Thyroid gland (tissue), 4 donors: ENCODE results near the gene MEX3D. TPM values are rescaled to one million over a fixed set of nuclear protein-coding genes. Genes with fewer than 3 reads are reported as not detected.

Source experiments
- DNase-seq, 2 donors: peaks; one replicate each; pipeline ENCODE4 v3.0.0-alpha.2; 2019
- H3K27ac ChIP-seq, 3 donors: fragments of 200-600 bp; sonication (generic); 1 replicate in 2 of 3; 2 replicates in 1 of 3; pipeline ENCODE4 v1.5.1; 2016 to 2019; ENCODE audit warnings: mild to moderate bottlenecking in 1 of 3, moderate library complexity in 1 of 3
- H3K27me3 ChIP-seq: fragments of 200-600 bp; sonication (generic); one replicate; pipeline ENCODE4 v1.5.1; 2019
- H3K36me3 ChIP-seq, 2 donors: fragments of 200-600 bp; sonication (generic); one replicate each; pipeline ENCODE4 v1.5.1; 2016 to 2019
- H3K4me1 ChIP-seq, 2 donors: fragments of 200-600 bp; sonication (generic); one replicate each; pipeline ENCODE4 v1.5.1; 2017 to 2019
- H3K4me3 ChIP-seq, 3 donors: fragments of 200-600 bp; sonication (generic); replicated peaks in 1 of 3; 1 replicate in 2 of 3; 2 replicates in 1 of 3; pipeline ENCODE4 v1.5.1; 2016; ENCODE audit warnings: mild to moderate bottlenecking in 1 of 3
- H3K9me3 ChIP-seq: fragments of 200-600 bp; sonication (generic); one replicate; pipeline ENCODE4 v1.5.1; 2017
- POLR2A ChIP-seq, 2 donors: fragments of 450-650 bp; IDR thresholded peaks; one replicate each; pipeline ENCODE4 v1.6.1; 2017; ENCODE audit warnings: antibody characterized with exemption in 2 of 2, mild to moderate bottlenecking in 2 of 2, moderate library complexity in 1 of 2
- WGBS, 2 donors: methylation state at CpG; one replicate each; pipeline ENCODE4 v1.1.5; 2017; 5-methylcytosine and 5-hydroxymethylcytosine counted together
- intact Hi-C: fragments of 100-400 bp; cut with DNase I; formaldehyde crosslinking; loops from one replicate; pipeline ENCODE4 v1.15.1; 2023
- total RNA-seq, 4 donors: library from RNA; depleted of rRNA; stranded (reverse); fragments of >200 nt; gene quantifications; one replicate each; pipeline ENCODE4 v1.2.3, GENCODE V29; 2016
- TF ChIP-seq, protein P1 (sequence below), 6 experiments: fragments of 200-600 bp in 3 of 6; fragments of 450-650 bp in 3 of 6; sonication (generic) in 3 of 6; IDR thresholded peaks; one replicate each; pipeline ENCODE4 v1.5.1; 2016 to 2019; ENCODE audit warnings: antibody characterized with exemption in 6 of 6, mild to moderate bottlenecking in 2 of 6, inconsistent platforms in 1 of 6, moderate library complexity in 1 of 6

Gene MEX3D
- total RNA-seq, 4 donors from 2014 or later: 18.4 to 31.8 (median 26.4) TPM

GRCh38 chr19:1570836-1571235, 2.7 kb upstream of the MEX3D start:
- Histone ChIP-seq H3K9me3 (no peaks in the 10 kb centered on the region), H3K36me3 (no peaks in the 10 kb centered on the region), H3K4me1 (peaks cover 9 to 12% of the 10 kb centered on the region in 2 donors), H3K27ac (no peak overlapping the region), H3K4me3 (no peak overlapping the region), H3K27me3 (no peaks in the 10 kb centered on the region)
- DNase-seq: no peak
- WGBS, 2 donors: 97 to 98% methylated on average over 12 to 13 of the region's 13 CpGs
- no peak for TF ChIP-seq POLR2A (IDR thresholded peaks at IDR 0.05)
- TF ChIP-seq, protein P1, sequence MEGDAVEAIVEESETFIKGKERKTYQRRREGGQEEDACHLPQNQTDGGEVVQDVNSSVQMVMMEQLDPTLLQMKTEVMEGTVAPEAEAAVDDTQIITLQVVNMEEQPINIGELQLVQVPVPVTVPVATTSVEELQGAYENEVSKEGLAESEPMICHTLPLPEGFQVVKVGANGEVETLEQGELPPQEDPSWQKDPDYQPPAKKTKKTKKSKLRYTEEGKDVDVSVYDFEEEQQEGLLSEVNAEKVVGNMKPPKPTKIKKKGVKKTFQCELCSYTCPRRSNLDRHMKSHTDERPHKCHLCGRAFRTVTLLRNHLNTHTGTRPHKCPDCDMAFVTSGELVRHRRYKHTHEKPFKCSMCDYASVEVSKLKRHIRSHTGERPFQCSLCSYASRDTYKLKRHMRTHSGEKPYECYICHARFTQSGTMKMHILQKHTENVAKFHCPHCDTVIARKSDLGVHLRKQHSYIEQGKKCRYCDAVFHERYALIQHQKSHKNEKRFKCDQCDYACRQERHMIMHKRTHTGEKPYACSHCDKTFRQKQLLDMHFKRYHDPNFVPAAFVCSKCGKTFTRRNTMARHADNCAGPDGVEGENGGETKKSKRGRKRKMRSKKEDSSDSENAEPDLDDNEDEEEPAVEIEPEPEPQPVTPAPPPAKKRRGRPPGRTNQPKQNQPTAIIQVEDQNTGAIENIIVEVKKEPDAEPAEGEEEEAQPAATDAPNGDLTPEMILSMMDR (IDR thresholded peaks at IDR 0.05): no peak
- intact Hi-C loops: no loop called here

- intact Hi-C loops: loop anchor here (5.0 kb wide), 1 partner anchor 32 kb away; no protein-coding TSS in a partner anchor
- H3K9me3 ChIP-seq: no peaks in the 10 kb centered on the region
- no peak for DNase-seq
- no peak overlapping the region for H3K4me3 ChIP-seq
- WGBS, 2 donors: 85 to 86% methylated on average over 4 of the region's 4 CpGs
- no peak overlapping the region for H3K27ac ChIP-seq
- H3K27me3 ChIP-seq: no peaks in the 10 kb centered on the region
- no peaks in the 10 kb centered on the region for H3K36me3 ChIP-seq
- H3K4me1 ChIP-seq: peaks cover 12 to 13% of the 10 kb centered on the region in 2 donors
- TF ChIP-seq, protein P1 (IDR thresholded peaks at IDR 0.05): no peak
- no peak for TF ChIP-seq POLR2A (IDR thresholded peaks at IDR 0.05)
These were observed 1.9 kb upstream of the MEX3D start for GRCh38 chr19:1569997-1570396.

GRCh38 chr19:1567848-1568227, 287 bp downstream of the MEX3D start:
- intact Hi-C loops: loop anchor here (5.0 kb wide), 1 partner anchor 34 kb away; no protein-coding TSS in a partner anchor
- no CpG with 5 or more reads among the region's 73 CpGs for WGBS, 2 donors
- H3K27me3 ChIP-seq: no peaks in the 10 kb centered on the region
- TF ChIP-seq POLR2A (IDR thresholded peaks at IDR 0.05): no peak
- TF ChIP-seq, protein P1 (IDR thresholded peaks at IDR 0.05): no peak
- no peaks in the 10 kb centered on the region for H3K9me3 ChIP-seq
- no peak overlapping the region for H3K27ac ChIP-seq
- H3K4me1 ChIP-seq: peaks cover 12 to 13% of the 10 kb centered on the region in 2 donors
- no peak for DNase-seq
- no peaks in the 10 kb centered on the region for H3K36me3 ChIP-seq
- no peak overlapping the region for H3K4me3 ChIP-seq

DNA sequence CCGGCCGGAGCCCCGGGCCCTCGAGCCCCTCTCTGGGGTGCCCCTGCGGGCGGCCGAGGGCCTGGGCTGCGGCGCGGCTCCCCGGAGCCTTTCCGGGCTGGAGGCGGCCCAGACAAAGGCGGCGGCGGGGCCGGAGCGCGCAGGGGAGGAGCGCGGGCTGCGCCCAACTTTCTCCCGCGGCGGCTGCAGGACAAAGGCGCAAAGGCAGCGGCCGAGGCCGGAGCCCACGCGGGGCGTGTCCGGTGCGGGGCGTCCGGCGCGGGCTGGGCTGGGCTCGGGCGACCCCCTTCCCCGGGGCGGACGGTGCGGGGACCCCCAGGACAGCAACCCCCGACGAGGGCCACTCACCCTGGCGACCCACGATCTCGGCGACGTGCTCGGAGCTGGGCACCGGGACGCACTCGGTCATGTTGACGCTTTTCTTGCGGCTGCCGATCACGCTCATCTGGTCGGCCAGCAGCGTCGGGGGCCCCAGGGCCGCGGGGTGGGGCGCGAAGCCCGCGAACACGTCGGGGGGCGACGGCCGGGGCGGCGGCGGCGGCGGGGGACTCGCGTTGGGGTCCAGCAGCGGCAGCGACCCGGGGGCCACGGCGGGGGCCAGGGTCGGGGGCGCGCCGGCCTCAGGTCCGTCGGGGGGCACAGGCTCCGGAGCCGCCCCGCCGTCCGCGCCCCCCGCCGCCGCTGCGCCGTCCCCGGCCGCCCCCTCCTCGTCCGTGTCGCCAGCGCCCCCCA, 843 bp downstream of the MEX3D start:
- Histone ChIP-seq H3K4me1 (peaks cover 12 to 13% of the 10 kb centered on the region in 2 donors), H3K27ac (peak overlapping the region; percentile 46 to 82 (median 47)), H3K27me3 (no peaks in the 10 kb centered on the region), H3K9me3 (no peaks in the 10 kb centered on the region), H3K4me3 (peak overlapping the region; percentile 71 to 96 (median 83)), H3K36me3 (no peaks in the 10 kb centered on the region)
- 0% methylated on average over 1 of the region's 108 CpGs; no CpG with 5 or more reads in 1 of the 2 donors for WGBS, 2 donors
- TF ChIP-seq POLR2A (IDR thresholded peaks at IDR 0.05): no peak
- TF ChIP-seq, protein P1 (IDR thresholded peaks at IDR 0.05): no peak
- intact Hi-C loops: loop anchor here (5.0 kb wide), 1 partner anchor 35 kb away; no protein-coding TSS in a partner anchor
- DNase-seq: no peak
